T-helper 1 cell treated with Interleukin-12 subunit alpha and Interleukin-12 subunit beta and Interleukin-4 antibody, amounts not matched to agents 30 μg/mL and 1 μg/mL, for 36 hours (primary cell): Measurements from ENCODE around the gene FCHO1.
"Not testable (repeated sequence)": the region's sequence is repeated elsewhere in the genome, so short reads cannot be mapped to it uniquely, and the experiment has no call there.

Experiments
- H3K27ac Mint-ChIP-seq: one replicate; pipeline ENCODE4 v1.8.0; 2021; ENCODE audit warnings: mild to moderate bottlenecking, mixed read lengths
- H3K27me3 Mint-ChIP-seq: one replicate; pipeline ENCODE4 v1.8.0; 2021; ENCODE audit warnings: low read depth, mixed read lengths
- H3K36me3 Mint-ChIP-seq: one replicate; pipeline ENCODE4 v1.8.0; 2021; ENCODE audit warnings: low read depth, mixed read lengths
- H3K4me1 Mint-ChIP-seq: one replicate; pipeline ENCODE4 v1.8.0; 2021; ENCODE audit warnings: low read depth, mixed read lengths
- H3K4me3 Mint-ChIP-seq: one replicate; pipeline ENCODE4 v1.8.0; 2021; ENCODE audit warnings: mild to moderate bottlenecking, moderate library complexity, mixed read lengths
- H3K9me3 Mint-ChIP-seq: one replicate; pipeline ENCODE4 v1.8.0; 2021; ENCODE audit warnings: mixed read lengths

Gene FCHO1

DNA sequence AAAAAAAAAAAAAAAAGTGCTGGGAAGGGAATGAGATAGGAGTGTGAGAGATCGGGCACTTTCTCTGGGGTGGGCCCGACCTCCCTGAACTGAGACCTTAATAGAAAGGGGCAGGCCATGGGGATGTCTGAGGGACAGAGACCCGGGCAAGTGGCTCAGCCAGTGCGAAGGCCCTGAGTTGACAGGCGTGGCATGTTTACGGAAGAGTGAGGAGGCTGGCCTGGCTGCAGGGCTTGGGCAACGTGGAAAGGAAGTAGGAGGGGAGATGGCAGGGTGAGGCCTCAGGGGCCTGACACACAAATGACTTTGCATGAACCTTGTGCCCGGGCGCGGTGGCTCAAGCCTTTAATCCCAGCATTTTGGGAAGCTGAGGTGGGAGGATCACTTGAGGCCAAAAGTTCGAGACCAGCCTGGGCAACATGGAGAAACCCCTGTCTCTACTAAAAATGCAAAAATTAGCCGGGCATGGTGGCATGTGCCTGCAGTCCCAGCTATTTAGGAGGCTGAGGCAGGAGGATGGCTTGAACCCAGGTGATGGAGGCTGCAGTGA is 13.9 kb downstream of the FCHO1 start:
- peaks cover 8% of the 10 kb centered on the region for H3K4me1 Mint-ChIP-seq
- no peaks in the 10 kb centered on the region for H3K9me3 Mint-ChIP-seq
- no peak overlapping the region for H3K27ac Mint-ChIP-seq
- H3K36me3 Mint-ChIP-seq, result peaks cover 40% of the 10 kb centered on the region
- H3K27me3 Mint-ChIP-seq, result no peaks in the 10 kb centered on the region
- no peak overlapping the region for H3K4me3 Mint-ChIP-seq

DNA sequence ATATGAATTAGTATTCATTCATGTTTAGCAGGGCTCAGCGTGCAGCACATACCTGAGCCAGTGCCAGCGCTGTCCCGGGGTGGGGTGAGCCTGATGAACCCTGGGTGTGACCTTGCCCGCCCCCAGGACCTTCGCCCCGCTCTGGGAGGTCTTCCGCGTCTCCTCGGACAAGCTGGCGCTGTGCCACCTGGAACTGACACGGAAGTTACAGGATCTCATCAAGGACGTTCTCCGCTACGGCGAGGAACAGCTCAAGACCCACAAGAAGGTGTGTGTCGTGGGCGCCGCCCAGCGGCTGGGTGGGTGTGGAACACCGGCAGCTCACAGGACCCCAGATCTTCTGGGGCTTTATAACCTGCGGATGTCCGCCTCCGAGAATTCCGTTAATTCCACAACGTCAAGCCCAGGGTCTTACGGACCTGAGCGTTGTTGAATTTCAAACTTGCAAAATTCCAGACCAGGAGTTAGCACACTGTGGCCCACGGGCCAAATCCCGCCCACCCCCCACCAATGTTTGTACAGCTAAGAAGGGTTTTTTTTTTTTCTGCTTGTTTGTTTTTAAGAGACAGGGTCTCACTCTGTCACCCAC is 15.4 kb downstream of the FCHO1 start:
- Mint-ChIP-seq H3K36me3 (peaks cover 36% of the 10 kb centered on the region), H3K4me3 (no peak overlapping the region), H3K27me3 (no peaks in the 10 kb centered on the region), H3K4me1 (peaks cover 8% of the 10 kb centered on the region), H3K9me3 (no peaks in the 10 kb centered on the region), H3K27ac (no peak overlapping the region)

- Mint-ChIP-seq H3K36me3 (peaks cover 38% of the 10 kb centered on the region), H3K4me3 (no peak overlapping the region), H3K27ac (no peak overlapping the region), H3K9me3 (no peaks in the 10 kb centered on the region), H3K4me1 (peaks cover 8% of the 10 kb centered on the region), H3K27me3 (no peaks in the 10 kb centered on the region)
Observed at GRCh38 chr19:17767559-17767958, 16.3 kb downstream of the FCHO1 start.

DNA sequence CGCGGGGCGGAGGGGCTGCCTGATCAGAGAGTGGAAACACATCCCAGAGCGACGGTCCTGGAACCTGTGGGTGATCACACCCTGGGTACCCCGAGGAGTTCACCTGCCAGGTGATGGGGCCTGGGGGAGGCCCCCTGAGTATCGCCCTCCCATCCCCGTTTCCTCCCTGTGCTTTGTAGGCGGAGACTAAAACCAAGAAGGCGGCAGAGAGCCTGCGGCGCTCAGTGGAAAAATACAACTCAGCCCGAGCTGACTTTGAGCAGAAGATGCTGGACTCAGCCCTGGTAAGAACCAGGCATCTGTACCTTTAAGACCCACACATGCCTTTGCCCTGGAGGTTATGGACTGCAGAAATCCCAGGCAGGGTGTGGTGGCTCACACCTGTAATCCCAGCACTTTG is 19.3 kb downstream of the FCHO1 start:
- no peak overlapping the region for H3K27ac Mint-ChIP-seq
- H3K27me3 Mint-ChIP-seq, result no peaks in the 10 kb centered on the region
- no peaks in the 10 kb centered on the region for H3K9me3 Mint-ChIP-seq
- H3K36me3 Mint-ChIP-seq, result peaks cover 37% of the 10 kb centered on the region
- H3K4me1 Mint-ChIP-seq, result peaks cover 4% of the 10 kb centered on the region
- H3K4me3 Mint-ChIP-seq, result no peak overlapping the region

DNA sequence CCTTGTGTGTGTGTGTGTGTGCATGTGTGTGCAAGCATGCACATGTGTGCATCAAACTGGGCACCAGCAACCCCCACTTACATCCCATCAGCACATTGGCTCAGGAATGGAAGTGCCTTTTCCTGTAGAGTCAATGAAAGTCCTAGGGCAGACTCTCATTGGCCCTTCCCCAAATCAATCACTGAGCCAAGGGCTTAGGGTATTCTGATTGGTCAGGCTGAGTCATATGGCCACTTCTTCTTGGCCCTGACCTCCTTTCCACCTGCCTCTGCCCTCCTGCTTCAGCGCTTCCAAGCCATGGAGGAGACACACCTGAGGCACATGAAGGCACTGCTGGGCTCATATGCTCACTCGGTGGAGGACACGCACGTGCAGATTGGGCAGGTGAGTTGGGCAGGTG is 20.9 kb downstream of the FCHO1 start:
- Mint-ChIP-seq H3K9me3 (no peaks in the 10 kb centered on the region), H3K4me1 (peaks cover 2% of the 10 kb centered on the region), H3K36me3 (peaks cover 36% of the 10 kb centered on the region), H3K4me3 (no peak overlapping the region), H3K27me3 (no peaks in the 10 kb centered on the region), H3K27ac (no peak overlapping the region)

DNA sequence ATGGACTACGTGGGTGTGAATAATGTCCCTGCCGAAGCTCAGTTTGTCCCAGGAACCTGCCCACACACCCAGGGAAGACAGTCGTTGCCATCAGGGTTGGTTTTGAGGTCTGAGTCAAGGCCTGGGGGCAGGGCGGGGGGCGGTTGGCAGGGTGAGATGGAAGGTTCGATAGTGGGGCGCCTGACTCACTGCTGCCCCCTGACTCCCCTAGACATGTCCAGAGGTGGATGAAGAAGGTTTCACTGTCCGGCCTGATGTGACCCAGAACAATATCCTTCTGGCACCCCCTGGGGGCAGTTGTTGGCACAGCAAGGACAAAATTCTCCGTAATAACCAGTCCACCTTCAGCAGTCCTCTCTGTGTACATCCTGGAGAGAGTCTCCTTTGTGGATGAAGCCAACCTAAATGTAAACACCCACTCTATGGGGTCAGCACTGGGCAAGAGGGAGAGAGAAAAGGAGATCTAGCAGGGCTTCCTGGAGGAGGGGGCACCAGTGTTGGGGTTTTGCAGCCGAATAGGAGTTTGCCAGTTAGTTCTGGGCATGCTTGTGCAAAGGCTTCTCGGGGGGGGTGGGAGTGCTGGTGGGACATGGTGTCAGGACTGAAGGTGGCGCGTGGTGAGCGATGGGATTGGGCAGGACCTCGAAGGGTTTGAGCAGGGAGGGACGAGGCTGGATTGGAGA is 24.1 kb downstream of the FCHO1 start:
- H3K36me3 Mint-ChIP-seq, result peaks cover 39% of the 10 kb centered on the region
- H3K9me3 Mint-ChIP-seq, result no peaks in the 10 kb centered on the region
- no peaks in the 10 kb centered on the region for H3K27me3 Mint-ChIP-seq
- no peak overlapping the region for H3K27ac Mint-ChIP-seq
- H3K4me3 Mint-ChIP-seq, result no peak overlapping the region
- peaks cover 2% of the 10 kb centered on the region for H3K4me1 Mint-ChIP-seq

- Mint-ChIP-seq H3K4me1 (peaks cover 2% of the 10 kb centered on the region), H3K4me3 (no peak overlapping the region), H3K27ac (peak overlapping the region; percentile 55), H3K9me3 (no peaks in the 10 kb centered on the region), H3K36me3 (peaks cover 35% of the 10 kb centered on the region), H3K27me3 (no peaks in the 10 kb centered on the region)
Observed at GRCh38 chr19:17775991-17776803, 24.9 kb downstream of the FCHO1 start.

DNA sequence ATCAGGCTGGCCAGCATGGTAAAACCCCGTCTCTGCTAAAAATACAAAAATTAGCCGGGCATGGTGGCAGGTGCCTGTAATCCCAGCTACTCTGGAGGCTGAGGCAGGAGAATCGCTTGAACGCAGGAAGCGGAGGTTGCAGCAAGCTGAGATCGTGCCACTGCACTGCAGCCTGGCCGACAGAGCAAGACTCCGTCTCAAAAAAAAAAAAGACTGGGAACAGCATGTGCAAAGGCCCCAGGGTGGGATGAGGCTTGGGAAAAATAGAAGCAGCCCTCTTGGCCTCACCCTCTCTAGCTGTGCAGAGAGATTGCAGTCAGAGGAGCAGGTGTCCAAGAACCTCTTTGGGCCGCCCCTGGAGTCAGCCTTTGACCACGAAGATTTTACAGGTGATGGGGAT is 26.6 kb downstream of the FCHO1 start:
- H3K36me3 Mint-ChIP-seq, result peaks cover 35% of the 10 kb centered on the region
- H3K27me3 Mint-ChIP-seq, H3K27ac Mint-ChIP-seq, H3K4me1 Mint-ChIP-seq, H3K4me3 Mint-ChIP-seq, H3K9me3 Mint-ChIP-seq: not testable (repeated sequence)

DNA sequence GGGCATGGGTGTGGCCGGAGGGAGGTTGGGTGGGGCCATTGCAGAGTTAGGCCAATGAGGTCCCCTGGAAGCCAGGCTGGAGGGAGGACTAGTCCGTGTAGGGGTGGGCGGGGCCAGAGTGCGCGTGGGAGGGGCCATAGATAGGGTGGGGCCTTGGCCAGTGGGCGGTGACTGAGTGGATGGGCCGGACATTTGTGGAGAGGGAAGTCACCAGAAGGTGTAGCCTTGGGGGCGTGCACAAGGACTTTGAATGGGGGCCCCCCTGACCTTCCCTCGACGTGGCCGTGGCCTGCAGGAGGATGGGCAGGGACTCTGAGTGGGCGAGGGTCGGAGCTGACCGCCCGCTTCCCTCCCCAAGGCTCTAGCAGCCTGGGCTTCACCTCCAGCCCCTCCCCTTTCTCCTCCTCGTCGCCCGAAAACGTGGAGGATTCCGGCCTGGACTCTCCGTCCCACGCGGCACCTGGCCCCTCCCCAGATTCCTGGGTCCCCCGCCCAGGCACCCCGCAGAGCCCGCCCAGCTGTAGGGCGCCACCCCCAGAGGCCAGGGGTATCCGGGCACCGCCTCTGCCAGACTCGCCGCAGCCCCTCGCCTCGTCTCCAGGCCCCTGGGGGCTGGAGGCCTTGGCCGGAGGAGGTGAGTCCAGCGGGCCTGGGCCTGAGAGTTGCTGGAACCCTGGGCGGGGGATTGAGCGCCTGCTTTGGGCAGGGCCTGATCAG is 27.1 kb downstream of the FCHO1 start:
- Mint-ChIP-seq H3K36me3 (peaks cover 33% of the 10 kb centered on the region), H3K4me3 (no peak overlapping the region), H3K27ac (no peak overlapping the region), H3K4me1 (peaks cover 2% of the 10 kb centered on the region), H3K27me3 (no peaks in the 10 kb centered on the region), H3K9me3 (no peaks in the 10 kb centered on the region)

DNA sequence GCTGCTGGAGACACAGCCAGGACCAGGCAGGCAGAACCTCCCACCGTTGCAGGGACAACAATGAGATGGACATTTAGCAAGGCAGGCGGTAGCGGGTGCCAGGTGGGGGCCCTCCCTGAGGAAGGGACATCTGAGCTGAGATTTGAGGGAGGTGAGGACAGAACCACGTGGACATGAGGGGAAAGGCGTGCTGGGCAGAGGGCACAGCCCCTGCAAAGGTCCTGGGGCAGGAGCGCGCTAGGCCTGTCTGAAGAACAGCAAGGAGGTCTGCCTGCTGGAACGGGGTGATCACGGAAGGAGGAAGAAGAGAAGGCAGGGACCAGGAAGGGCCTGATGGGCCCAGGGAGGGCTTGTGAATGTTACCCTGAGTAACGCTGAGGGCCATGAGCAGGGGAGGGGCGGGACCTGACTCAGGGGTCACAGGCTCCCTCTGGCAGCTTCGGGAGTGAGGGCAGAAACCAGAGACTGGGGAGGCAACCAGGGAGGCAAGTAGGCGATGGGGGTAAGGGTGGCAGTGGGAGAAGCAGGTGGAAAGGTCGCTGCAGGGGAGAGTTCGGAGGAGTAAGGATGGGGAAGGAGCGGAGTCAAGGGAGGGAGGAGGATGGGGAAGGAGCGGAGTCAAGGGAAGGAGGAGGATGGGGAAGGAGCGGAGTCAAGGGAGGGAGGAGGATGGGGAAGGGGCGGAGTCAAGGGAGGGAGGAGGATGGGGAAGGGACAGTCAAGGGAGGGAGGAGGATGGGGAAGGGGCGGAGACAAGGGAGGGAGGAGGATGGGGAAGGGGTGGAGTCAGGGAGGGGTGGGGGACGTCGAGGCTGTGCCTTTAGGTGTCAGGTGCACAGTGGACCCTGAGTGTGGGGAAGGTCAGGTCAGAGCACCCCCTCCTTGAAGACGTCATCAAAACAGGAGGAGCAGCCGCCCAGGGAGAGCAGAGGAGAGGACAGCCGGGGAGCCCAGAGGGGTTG is 28.0 kb downstream of the FCHO1 start:
- no peaks in the 10 kb centered on the region for H3K9me3 Mint-ChIP-seq
- H3K27me3 Mint-ChIP-seq, result no peaks in the 10 kb centered on the region
- H3K4me3 Mint-ChIP-seq, result no peak overlapping the region
- peaks cover 30% of the 10 kb centered on the region for H3K36me3 Mint-ChIP-seq
- peaks cover 7% of the 10 kb centered on the region for H3K4me1 Mint-ChIP-seq
- H3K27ac Mint-ChIP-seq, result peak overlapping the region; percentile 49

DNA sequence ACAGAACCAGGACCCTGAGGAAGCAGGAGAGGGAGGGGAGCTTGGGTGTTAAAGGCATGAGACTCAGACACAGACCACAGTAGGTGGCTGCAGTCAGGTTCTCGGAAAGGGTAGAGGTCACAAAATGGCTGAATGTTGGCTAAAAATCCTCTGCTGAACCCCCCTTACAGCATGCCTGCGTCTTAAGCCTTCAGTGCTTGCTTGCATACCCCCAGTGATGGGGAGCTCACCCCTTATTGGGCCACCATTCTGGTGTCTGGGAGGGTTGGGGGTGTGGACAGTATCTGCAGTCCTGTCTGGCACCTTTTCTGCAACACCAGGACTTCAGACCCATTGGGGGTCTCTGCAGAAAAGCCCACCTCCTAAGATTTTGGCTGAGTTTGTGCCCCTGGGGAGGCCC is 29.5 kb downstream of the FCHO1 start:
- Mint-ChIP-seq H3K4me1 (peaks cover 6% of the 10 kb centered on the region), H3K9me3 (no peaks in the 10 kb centered on the region), H3K27ac (no peak overlapping the region), H3K36me3 (peaks cover 26% of the 10 kb centered on the region), H3K27me3 (no peaks in the 10 kb centered on the region), H3K4me3 (no peak overlapping the region)

GRCh38 chr19:17783721-17784120 is 32.4 kb downstream of the FCHO1 start:
- H3K9me3 Mint-ChIP-seq, H3K4me1 Mint-ChIP-seq, H3K27ac Mint-ChIP-seq, H3K4me3 Mint-ChIP-seq, H3K27me3 Mint-ChIP-seq: not testable (repeated sequence)
- H3K36me3 Mint-ChIP-seq, result peaks cover 28% of the 10 kb centered on the region

DNA sequence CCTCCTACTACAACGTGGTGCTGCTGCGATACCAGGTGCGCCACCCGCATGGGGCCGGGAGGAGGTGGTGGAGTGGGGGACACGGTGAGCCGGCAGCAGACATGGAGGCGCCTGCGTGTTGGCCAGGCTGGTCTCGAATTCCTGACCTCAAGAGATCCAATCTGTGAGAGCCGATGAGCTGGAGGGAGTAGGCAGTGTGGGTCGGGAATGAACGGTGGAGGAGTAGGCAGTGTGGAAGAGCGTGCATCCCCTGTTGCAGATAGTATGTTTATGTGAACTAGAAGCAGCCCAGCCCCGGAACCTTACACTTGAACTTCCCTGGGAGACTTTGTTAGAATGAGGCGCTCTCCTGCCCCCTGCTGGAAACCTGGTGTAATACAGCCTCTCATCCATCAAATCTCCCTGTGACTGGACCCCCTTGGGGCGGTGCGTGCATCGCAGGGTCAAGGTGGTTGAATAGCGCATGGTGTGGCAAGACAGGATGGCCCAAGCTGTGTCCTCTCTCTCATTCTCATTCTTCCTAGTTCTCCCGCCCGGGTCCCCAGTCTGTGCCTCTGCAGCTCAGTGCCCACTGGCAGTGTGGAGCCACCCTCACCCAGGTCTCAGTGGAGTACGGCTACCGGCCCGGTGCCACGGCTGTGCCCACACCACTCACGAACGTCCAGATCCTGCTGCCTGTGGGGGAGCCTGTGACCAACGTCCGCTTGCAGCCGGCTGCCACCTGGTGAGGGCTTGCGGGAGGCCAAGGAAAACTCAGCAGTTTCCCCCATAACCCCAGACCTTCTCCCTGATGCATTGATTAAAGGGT is 33.1 kb downstream of the FCHO1 start:
- Mint-ChIP-seq H3K36me3 (peaks cover 33% of the 10 kb centered on the region), H3K27ac (peak overlapping the region; percentile 24), H3K9me3 (no peaks in the 10 kb centered on the region), H3K4me1 (peaks cover 7% of the 10 kb centered on the region), H3K4me3 (no peak overlapping the region), H3K27me3 (no peaks in the 10 kb centered on the region)
